Mucosa of stomach (tissue), 1 donor: ENCODE measurements around the gene RASSF4.

ENCODE experiments used
- H3K27me3 ChIP-seq: one replicate; pipeline ENCODE4 v1.7.0; 2013; ENCODE audit warnings: mild to moderate bottlenecking, low read length; ENCODE audit not compliant: control insufficient read depth, insufficient read depth
- H3K36me3 ChIP-seq: one replicate; pipeline ENCODE4 v1.7.0; 2013; ENCODE audit warnings: low read length; ENCODE audit not compliant: control insufficient read depth, insufficient read depth
- H3K4me1 ChIP-seq: one replicate; pipeline ENCODE4 v1.7.0; 2013; ENCODE audit warnings: mild to moderate bottlenecking, low read length; ENCODE audit not compliant: control insufficient read depth, insufficient read depth
- H3K4me3 ChIP-seq: one replicate; pipeline ENCODE4 v1.7.0; 2013; ENCODE audit warnings: low read length
- H3K9ac ChIP-seq: one replicate; pipeline ENCODE4 v1.7.0; 2013; ENCODE audit warnings: mild to moderate bottlenecking, low read length, moderate library complexity
- H3K9me3 ChIP-seq: one replicate; pipeline ENCODE4 v1.7.0; 2013; ENCODE audit warnings: mild to moderate bottlenecking, low read length, moderate library complexity; ENCODE audit not compliant: control insufficient read depth
- donor health status: Pancreatic carcinoma.

The RASSF4 gene

GRCh38 chr10:44959247-44960087 is at the start of gene RASSF4:
Gene RASSF4, plus strand, starts transcription at chr10:44959802. Its CDS starts 10,401 bp downstream, at chr10:44970203.
- Histone ChIP-seq H3K9ac (peak within 1 kb of the TSS; percentile 64), H3K9me3 (no peaks in the 10 kb centered on the region), H3K4me3 (peak within 1 kb of the TSS; percentile 17), H3K36me3 (no peaks in the 10 kb centered on the region), H3K27me3 (no peaks in the 10 kb centered on the region), H3K4me1 (peaks cover 45% of the 10 kb centered on the region)

- no peaks in the 10 kb centered on the region for H3K36me3 ChIP-seq
- no peak overlapping the region for H3K9ac ChIP-seq
- peaks cover 14% of the 10 kb centered on the region for H3K4me1 ChIP-seq
- H3K9me3 ChIP-seq: no peaks in the 10 kb centered on the region
- no peaks in the 10 kb centered on the region for H3K27me3 ChIP-seq
- no peak overlapping the region for H3K4me3 ChIP-seq
Observed at GRCh38 chr10:44909910-44910309, 49.7 kb upstream of the RASSF4 start.

GRCh38 chr10:44910602-44911001 is 49.0 kb upstream of the RASSF4 start:
- peaks cover 14% of the 10 kb centered on the region for H3K4me1 ChIP-seq
- no peaks in the 10 kb centered on the region for H3K9me3 ChIP-seq
- no peaks in the 10 kb centered on the region for H3K27me3 ChIP-seq
- H3K4me3 ChIP-seq: no peak overlapping the region
- H3K9ac ChIP-seq: no peak overlapping the region
- no peaks in the 10 kb centered on the region for H3K36me3 ChIP-seq

- Histone ChIP-seq H3K4me3 (no peak within 1 kb of the TSS), H3K27me3 (no peaks in the 10 kb centered on the region), H3K9ac (no peak within 1 kb of the TSS), H3K9me3 (no peaks in the 10 kb centered on the region), H3K4me1 (peaks cover 14% of the 10 kb centered on the region), H3K36me3 (no peaks in the 10 kb centered on the region)
Observed at GRCh38 chr10:44911081-44911540, 48.5 kb upstream of the RASSF4 start, which contains the start of gene TMEM72. Gene TMEM72, plus strand, starts transcription at chr10:44911337. Its CDS starts 176 bp downstream, at chr10:44911513.

- Histone ChIP-seq H3K4me1 (peaks cover 14% of the 10 kb centered on the region), H3K4me3 (no peak overlapping the region), H3K36me3 (no peaks in the 10 kb centered on the region), H3K27me3 (no peaks in the 10 kb centered on the region), H3K9me3 (no peaks in the 10 kb centered on the region), H3K9ac (no peak overlapping the region)
Observed at GRCh38 chr10:44911951-44912350, 47.7 kb upstream of the RASSF4 start.

- Histone ChIP-seq H3K4me3 (no peak overlapping the region), H3K9ac (no peak overlapping the region), H3K9me3 (no peaks in the 10 kb centered on the region), H3K4me1 (peaks cover 14% of the 10 kb centered on the region), H3K27me3 (no peaks in the 10 kb centered on the region), H3K36me3 (no peaks in the 10 kb centered on the region)
Observed at GRCh38 chr10:44913350-44914081, 46.1 kb upstream of the RASSF4 start.

- Histone ChIP-seq H3K9ac (no peak overlapping the region), H3K4me3 (no peak overlapping the region), H3K36me3 (no peaks in the 10 kb centered on the region), H3K27me3 (no peaks in the 10 kb centered on the region), H3K9me3 (no peaks in the 10 kb centered on the region), H3K4me1 (peaks cover 14% of the 10 kb centered on the region)
Observed at GRCh38 chr10:44914891-44915290, 44.7 kb upstream of the RASSF4 start.

GRCh38 chr10:44916429-44916828 is 43.2 kb upstream of the RASSF4 start:
- Histone ChIP-seq H3K4me1 (peaks cover 4% of the 10 kb centered on the region), H3K27me3 (no peaks in the 10 kb centered on the region), H3K36me3 (no peaks in the 10 kb centered on the region), H3K9ac (no peak overlapping the region), H3K9me3 (no peaks in the 10 kb centered on the region), H3K4me3 (no peak overlapping the region)

- H3K36me3 ChIP-seq: no peaks in the 10 kb centered on the region
- no peak overlapping the region for H3K9ac ChIP-seq
- no peaks in the 10 kb centered on the region for H3K9me3 ChIP-seq
- no peaks in the 10 kb centered on the region for H3K4me1 ChIP-seq
- no peaks in the 10 kb centered on the region for H3K27me3 ChIP-seq
- H3K4me3 ChIP-seq: no peak overlapping the region
Observed at GRCh38 chr10:44917848-44918247, 41.8 kb upstream of the RASSF4 start.

GRCh38 chr10:44920252-44920651 is 39.4 kb upstream of the RASSF4 start:
- no peak overlapping the region for H3K4me3 ChIP-seq
- H3K27me3 ChIP-seq: no peaks in the 10 kb centered on the region
- no peaks in the 10 kb centered on the region for H3K9me3 ChIP-seq
- no peaks in the 10 kb centered on the region for H3K36me3 ChIP-seq
- H3K9ac ChIP-seq: no peak overlapping the region
- no peaks in the 10 kb centered on the region for H3K4me1 ChIP-seq

GRCh38 chr10:44921061-44921460 is 38.5 kb upstream of the RASSF4 start:
- Histone ChIP-seq H3K36me3 (no peaks in the 10 kb centered on the region), H3K9ac (no peak overlapping the region), H3K4me1 (no peaks in the 10 kb centered on the region), H3K27me3 (no peaks in the 10 kb centered on the region), H3K9me3 (no peaks in the 10 kb centered on the region), H3K4me3 (no peak overlapping the region)

- Histone ChIP-seq H3K27me3 (no peaks in the 10 kb centered on the region), H3K4me3 (no peak overlapping the region), H3K4me1 (no peaks in the 10 kb centered on the region), H3K36me3 (no peaks in the 10 kb centered on the region), H3K9ac (no peak overlapping the region), H3K9me3 (no peaks in the 10 kb centered on the region)
Observed at GRCh38 chr10:44921506-44921905, 38.1 kb upstream of the RASSF4 start.
